T1000 (cell line): ENCODE results near the gene LMO7.

Experiments
- DNase-seq: peaks from one replicate; lab custom pipeline; 2025; ENCODE audit warnings: mixed read lengths; lab: John Stamatoyannopoulos, UW

Gene LMO7

DNA sequence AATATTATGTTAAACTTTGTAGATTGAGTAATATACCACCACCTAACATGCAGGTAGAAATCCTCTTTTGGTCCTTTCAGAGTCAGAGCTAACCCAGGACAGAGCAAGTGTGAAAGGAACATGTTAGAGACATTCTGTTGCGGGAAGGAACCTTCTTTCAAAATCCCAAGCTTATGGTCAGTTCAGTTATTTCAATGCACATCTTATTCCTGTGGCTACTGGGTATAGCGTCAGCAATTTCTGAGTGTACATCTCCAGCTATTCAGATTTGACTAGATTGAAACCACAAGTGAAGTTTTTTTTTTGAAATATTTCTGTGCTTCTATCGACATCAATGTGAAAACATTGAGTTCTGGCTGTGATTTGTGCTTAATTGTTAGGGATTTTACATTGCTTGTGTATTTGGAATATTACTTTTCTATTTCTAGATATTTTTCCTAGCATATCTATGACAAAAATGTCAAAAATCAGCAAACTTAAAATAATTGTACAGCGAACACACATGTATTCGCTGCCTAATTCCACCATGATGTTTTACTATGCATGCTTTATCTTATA lies 165.3 kb downstream of the LMO7 start:
- DNase-seq = no peak

DNA sequence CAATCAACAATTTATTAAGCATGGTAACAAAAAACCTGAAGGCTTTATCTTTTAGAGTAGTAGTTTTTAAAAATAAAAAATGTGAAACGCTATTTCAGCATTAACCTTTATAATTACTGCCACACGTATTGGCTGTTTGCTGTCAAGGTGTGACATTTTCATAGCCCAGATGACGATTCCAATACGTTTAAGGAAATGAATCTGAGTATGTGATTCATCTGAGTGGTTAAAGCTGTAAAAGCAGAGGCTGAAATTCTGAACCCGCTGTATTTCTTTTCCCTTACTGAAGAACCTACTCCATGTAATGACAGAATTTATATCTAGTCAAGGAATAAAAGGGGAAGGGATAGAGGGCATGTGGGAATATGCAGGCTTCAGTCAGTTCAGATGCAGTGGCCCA lies 166.0 kb downstream of the LMO7 start:
- DNase-seq = no peak

DNA sequence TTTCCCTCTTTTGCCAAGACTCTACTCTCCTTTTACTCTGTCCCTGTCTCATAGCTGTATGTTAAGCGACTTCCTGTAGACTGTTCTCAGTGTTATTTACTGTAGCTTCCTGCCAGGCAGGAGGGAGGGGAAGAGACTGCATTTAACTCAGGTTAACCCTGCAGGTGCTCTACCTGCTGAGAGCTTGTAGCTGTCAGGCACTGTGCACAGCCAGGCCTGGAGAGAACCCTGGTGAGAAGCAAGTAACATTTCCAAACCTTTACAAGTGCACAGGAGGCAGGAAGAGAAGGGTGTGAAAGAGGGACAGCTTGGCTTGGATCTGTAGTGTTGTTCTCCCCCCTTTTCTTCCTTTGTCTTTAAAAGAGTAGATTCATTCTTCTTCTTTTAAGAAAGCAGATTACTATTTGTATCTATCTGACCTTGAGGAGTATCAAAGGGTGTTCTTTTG lies 167.1 kb downstream of the LMO7 start:
- no peak for DNase-seq

DNA sequence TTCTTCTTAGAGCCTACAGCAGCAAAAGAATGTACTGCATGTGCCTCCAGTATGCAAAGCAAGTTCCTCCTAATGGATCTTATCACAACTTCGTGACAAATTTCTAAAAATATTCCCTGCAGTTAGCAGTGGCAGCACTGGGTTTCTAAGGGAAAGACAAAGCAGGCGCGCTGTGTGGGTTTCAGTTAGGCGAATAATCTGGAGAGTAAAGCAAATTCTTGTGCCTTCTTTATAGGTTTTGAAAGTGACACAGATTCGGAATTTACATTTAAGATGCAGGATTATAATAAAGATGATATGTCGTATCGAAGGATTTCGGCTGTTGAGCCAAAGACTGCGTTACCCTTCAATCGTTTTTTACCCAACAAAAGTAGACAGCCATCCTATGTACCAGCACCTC lies 167.9 kb downstream of the LMO7 start:
- DNase-seq = no peak

DNA sequence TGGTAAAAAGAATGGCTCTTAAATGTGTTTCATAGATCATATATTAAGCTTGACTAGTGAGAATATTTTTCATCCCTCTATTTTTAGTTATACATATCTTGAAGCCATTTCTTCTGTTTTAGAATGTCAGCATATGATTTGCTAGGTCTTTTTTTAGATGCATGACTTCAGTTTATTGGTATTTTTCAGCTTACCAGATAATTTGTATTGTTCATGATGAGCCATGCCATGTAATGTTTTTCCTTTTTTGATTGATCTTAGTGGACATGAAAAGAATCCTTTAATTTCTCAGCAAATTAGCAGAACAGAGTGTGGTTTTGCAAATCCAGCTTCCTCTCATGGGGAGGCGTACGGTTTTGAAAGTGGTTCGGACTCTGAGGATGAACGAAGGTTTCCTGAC lies 168.5 kb downstream of the LMO7 start:
- no peak for DNase-seq

DNA sequence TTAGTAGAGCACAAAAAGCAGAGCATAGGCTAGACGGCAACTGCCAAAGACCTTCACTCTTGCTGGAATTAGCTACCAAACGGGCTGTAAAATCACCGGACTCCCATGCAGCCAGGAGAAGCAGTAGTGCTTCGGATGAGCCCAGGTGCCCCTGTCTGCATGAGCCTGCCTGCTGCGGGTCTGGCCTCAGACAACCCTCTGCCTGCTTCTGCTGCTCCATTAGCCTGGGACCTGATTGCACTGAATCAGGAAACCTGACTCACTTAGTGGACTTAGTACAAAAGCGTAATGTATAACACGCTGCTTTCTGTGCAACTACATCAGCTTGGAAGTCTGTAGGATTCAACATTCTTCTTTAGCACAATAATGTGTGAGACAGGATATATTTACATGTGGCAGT lies 170.0 kb downstream of the LMO7 start:
- no peak for DNase-seq

DNA sequence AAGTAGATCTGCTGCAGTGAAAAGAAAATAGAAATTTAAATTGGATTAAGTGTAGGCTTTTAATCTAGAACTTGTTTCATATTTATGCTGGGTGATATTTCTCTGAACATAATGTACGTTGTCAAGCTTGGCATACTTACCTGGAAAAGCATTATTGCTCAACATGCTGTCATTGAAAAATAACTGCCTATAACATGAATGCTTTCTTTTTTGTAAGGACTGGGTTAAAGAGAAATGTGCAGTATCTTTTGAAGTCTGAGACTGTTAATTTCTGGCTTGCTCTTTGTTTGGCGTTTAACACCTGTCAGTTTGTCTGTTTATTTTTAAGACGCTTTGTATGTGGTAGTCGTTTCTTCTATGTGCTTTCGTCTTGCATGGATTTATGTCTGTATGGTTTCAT lies 175.2 kb downstream of the LMO7 start:
- no peak for DNase-seq

DNA sequence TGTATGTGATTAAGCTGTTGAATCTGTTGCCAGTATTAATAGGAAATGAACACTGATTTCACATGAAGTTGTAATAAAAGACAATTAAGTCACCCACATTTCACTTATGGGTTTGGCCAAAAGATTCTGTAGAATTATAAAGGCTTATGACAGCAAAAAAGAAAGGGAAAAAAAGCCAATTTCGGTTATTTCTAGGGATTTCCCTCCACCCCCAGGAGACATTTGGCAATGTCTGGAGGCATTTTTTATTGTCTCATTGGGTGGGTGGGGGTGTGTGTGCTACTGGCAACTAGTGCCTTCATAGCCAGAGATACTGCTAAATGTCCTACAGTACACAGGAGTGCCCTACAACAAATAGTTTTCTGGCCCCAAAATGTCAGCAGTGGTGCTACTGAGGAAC lies 175.7 kb downstream of the LMO7 start:
- DNase-seq = no peak

DNA sequence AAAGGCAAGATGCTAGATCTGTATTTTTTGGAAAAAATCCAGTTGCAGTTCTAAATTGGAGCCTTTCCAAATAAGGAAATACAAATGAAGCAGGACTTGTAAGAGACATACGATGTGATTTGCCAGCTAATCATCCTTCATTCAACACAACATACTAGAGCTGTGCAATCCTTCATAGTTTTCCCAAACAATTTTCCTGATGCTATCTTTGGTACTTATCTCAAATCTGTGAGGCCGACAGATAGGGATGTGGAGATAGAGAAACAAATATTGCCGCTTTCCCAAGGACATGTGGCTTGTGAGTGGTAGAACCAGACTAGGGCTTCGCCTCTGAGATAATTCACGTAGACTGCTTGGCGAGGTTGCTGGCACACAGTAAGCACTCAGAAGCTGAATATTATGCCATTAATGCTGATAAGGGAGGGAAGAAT lies 176.6 kb downstream of the LMO7 start:
- no peak for DNase-seq

DNA sequence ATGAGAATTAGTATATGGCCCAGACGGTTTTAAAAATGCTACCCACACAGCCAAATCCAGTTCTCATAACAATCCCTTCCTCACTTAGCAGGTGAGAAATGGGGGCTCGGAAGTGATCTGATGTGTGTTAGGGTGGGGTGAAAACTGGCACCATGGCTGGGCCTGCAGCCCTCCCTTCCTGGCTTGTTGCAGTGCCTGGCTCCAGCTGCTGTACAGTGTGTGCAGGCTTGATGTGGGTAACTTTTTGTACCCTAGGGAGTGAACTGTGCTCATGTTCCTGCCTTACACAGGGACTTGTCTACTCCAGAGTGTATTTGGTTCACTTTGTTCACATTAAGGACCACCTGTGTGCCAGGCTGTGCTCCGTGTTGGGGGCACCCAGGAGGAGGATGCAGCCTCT lies 177.2 kb downstream of the LMO7 start:
- DNase-seq = no peak

DNA sequence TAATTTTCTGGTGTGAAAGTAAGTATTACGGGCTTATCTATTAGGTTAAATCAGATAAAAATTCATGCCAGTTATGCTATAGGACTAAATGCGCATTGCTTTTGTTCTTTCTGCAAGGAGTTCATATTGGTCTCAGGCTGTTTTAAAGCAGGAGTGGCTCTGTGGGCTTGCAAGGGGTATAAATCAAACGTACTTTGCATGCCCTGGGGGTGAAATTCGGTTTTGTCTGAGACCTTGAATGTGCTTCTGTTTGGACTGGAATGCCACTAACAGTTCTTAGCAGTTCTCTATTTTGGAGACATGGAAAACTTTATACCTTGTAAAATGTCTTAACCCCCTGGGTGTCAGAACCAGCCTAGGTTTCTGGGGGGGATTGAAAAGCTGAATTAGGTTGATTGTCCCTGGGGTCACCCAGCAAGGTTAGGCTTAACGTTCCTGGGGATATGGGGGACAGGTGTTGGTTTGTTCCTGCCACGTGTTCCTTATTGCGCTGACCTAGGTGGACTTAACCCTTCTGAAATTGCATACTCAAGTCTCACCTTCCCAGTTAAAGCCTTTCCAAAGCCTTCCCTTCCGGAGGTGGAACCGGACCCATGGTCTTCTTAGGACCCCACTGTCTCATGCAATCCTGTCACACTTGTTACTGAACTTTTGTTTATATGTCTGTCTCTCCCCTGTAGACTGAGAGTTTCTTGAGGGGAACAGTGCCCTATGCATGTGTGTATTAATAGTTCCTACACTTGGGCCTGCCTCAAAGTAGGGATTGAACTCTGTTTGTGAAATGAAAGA lies 182.2 kb downstream of the LMO7 start:
- no peak for DNase-seq

DNA sequence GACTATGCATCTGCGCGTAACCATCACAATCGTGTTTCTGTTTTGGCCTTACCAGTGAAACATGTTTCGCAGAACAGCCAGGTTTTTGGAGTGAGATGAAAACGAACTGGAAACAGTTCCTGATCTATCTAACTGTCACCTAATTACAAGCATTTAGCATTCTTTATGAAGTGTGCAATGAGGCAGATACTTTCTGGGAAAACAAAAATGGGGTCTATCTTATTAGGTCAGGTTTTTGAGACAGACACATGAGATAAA lies 182.8 kb downstream of the LMO7 start:
- DNase-seq = no peak

DNA sequence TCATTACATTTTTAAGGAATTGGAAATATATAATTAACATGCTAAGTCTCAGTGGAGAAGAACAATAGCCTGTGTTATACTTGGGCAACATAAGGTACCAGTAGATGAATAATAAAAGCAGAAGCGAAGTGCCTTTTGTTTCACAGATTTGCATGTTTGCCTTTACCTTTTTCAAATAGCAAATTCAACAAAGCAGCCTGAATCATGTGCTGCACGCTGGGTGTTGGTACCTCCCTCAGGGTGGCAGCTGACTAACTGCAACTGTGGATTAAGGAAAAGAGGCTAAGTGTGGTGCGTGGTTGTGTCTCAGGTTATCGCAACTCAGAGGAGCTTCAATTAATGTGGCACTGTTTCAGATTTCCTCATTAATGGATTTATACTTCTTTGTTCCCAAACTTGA lies 189.0 kb downstream of the LMO7 start:
- DNase-seq = no peak

DNA sequence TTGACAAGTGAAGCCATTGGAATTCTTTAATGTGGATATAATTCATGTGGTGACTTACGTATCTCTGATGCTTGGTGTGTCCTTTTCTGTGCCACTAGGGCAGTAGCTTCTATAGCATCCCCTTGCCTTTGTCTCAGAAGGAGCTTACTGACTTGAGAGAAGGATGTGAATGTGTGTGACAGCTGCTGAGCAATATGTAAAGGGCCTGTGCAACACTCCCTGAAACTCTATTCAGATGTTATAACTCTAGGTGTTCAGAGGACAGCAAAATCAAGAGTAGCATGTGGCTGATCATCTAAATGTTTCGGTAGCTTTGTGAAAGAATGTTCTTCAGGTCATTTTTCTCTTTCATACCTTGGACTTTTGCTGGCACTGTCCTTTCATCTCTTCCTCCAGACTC lies 189.5 kb downstream of the LMO7 start:
- no peak for DNase-seq

DNA sequence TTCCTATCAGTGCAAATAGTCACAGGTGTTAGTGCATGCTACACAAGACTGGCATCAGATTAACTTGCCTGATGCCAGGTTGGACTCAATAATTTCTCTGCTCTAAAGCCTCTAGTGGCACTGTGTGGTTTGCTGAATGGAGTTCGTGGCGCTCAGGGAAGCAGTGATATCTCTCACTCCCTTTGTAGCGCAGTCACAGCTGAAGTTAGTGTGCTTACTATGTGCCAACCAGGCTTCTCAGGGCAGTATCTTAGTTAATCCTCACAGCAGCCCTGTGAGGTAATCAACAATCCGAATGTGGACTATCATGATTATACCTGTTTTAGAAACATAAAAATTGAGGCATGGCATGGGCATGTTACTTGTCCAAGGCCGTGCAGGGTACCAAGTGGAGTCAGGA lies 190.3 kb downstream of the LMO7 start:
- no peak for DNase-seq

DNA sequence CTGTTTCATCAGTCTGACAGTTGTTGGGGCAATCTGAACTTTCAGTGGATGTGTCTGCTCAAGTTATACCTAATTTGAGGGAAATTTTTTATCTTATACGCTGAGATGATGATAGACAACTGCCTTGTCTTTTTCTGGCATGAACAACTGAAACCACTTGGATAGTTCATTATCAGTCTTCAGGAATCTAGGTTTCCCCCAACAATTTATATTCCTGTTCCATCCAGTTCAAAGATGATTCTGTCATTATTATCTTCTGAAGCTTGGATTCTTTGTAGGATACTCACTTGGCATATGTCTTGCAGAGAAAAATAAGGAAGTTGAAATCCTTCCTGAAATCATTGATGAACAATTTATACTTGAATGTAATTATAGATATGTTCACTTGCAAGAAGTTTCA lies 193.7 kb downstream of the LMO7 start:
- DNase-seq = no peak

DNA sequence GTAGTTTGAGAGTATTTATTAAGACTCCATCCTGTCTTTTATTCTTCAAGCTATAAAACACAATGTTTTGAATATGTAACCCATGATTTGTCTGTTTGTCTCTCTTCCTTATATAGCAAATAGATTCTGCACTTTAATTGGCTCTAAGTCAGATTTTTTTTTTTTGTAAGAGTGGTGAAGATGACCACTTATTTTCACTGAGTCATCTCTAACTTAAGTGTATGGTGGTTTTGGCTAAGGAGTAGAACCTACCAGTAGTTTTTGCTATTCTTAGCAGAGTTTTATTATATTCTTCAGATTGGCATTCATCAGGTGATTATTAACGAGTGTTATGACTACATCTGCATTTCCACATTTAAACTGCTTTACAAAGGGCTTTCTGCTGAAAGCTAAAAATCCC lies 194.7 kb downstream of the LMO7 start:
- no peak for DNase-seq

DNA sequence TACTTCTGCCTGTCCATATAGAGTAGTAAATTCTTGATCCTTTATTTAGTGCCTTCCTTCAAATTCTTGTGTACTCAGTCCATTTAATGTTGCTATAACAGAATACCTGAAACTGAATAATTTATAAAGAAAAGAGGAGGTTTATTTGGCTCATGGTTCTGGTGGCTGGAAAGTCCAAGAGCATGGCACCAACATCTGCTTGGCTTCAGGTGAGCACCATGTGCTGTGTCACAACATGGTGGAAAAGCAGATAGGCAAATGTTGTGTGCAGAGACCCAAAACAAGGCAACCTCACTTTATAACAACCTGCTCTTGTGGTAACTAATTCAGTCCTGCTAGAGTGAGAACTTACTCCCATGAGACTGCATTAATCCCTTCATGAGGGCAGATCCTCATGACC lies 195.3 kb downstream of the LMO7 start:
- no peak for DNase-seq

DNA sequence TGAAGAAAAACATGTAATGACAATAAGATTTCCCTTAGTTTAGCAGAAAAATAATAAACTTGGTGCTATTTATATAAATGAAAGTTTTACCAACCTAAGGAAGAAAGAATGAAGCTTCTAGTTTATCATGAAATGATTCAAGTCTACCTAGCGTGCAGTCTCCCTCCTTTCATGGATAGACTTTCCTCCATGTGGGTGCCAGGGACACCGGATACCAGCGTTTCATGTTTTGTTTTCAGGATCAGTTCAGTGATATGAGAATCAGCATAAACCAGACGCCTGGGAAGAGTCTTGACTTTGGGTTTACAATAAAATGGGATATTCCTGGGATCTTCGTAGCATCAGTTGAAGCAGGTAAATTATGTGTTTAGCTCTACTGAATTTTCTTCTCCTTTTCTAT lies 196.7 kb downstream of the LMO7 start:
- DNase-seq = no peak

DNA sequence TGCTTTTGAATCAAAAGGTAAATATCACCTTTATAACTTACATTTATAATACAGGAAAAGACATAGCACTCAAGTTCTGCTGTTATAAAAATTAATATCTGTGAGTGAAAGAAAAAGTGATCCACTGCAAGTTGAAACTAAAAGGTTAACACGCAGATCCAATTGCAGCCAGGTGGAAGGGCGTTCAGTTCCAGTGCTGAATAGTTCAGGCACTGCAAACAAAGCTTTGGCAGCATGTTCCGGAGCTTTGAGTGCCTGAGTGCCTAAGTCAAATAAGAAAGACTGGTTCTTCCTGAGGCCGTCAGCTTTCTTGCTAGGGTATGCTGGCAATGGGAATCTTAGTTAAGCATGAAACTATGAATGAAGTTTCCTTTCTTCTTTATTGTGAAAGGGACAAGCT lies 200.3 kb downstream of the LMO7 start:
- no peak for DNase-seq

DNA sequence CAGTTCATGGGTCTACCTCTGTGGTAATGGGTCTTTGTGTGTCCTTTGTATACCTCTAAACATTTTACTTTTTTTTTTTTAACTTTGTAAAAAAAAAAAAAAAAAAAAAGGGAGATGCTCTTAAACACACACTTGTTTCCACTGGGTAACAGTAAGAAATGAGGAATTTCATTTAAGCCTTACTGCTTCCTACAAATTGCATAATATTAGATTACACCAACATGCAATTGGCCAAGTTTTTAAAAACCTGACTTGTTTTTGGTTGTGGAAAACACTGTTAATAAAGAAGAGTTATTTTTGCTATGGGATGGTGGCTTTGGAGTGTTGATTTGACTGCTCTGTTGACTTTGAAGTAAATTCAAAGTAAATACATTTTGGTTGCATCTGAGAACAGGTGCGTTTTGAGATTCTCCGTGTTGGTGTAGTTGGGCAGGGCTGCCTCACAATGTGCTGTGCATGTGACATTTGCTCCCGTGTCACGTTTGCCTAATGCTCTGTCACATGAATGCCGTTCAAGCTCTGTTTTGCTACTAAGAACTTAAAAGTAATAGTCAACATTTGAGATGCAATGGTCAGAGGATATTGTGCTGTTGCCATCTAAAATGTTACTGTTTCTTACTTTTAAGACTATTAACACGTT lies 202.4 kb downstream of the LMO7 start:
- DNase-seq = no peak

DNA sequence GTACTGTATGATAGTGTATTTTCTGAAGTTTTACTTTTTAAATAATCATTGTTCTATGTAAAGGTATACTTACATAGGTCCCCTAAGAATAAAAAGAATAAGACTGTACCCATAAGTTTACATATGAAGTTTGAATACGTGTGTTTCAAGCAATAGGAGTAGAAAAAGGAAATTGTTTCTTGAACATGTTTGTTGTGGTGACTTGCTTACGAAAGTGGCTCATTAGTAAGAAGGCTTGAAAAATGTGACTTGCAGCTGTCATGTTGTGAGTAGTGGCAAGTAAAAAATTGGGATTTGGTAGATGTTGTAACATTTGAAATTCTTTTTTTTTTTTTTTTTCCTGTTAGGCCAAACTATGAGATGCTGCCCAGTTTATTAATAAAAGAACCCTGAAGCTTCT lies 203.3 kb downstream of the LMO7 start:
- DNase-seq = no peak

DNA sequence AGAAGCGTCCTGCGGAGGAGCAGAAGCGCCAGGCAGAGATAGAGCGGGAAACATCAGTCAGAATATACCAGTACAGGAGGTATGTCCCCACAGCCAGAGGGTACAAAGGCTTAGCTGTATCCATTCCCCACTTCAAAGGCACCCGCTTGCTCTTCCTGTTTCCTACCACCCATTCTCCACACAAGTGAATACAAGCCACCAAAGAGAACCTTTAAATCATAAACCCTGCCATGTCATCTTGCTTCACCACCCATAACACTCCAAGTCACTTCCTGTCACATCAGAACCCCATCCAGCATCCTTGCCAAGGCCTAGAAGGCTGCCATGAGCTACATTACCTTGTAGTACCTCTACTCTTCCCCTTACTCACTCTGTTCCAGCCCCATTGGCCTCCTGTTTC lies 205.8 kb downstream of the LMO7 start:
- DNase-seq = no peak

DNA sequence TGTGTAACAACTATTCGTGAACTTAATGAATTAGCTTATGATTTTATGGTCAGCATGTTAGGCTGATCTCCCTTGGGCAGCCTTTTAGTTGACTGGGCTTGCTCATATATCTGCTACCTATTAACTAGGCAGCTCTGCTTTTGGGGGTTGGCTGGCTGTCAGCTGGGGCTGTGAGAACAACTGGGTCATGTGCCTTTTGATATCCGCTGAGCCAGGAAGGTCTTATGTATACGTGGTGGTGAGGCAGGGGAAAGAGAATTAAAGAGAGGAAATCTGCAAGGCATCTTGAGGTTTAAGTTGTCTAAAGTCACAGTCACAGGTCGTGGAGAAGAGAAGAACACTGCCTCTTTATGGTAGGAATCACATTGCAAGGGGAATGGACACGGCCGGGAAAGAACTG lies 206.9 kb downstream of the LMO7 start:
- DNase-seq = no peak
